CD4-positive, alpha-beta T cell treated with Interferon gamma for 1 hour (primary cell): ENCODE data around the gene PIP5K1C.

ENCODE experiments used
- DNase-seq: peaks from one replicate; pipeline ENCODE4 v3.0.0-alpha.2; 2020

PIP5K1C gene

GRCh38 chr19:3607303-3608078 lies 92.8 kb downstream of the PIP5K1C start:
- no peak for DNase-seq

- DNase-seq = peak; percentile 59
Measured at GRCh38 chr19:3606690-3607289, 93.5 kb downstream of the PIP5K1C start, which contains the start of gene TBXA2R. TBXA2R (minus strand) TSS chr19:3606875; CDS start chr19:3600634, 6,241 bp downstream.

- no peak for DNase-seq
Measured at GRCh38 chr19:3606174-3606689, 94.0 kb downstream of the PIP5K1C start.

- DNase-seq = no peak
Measured at GRCh38 chr19:3605770-3606169, 94.5 kb downstream of the PIP5K1C start.

- no peak for DNase-seq
Measured at GRCh38 chr19:3605361-3605760, 94.9 kb downstream of the PIP5K1C start.

- peak; percentile 27 for DNase-seq
Measured at GRCh38 chr19:3604987-3605343, 95.3 kb downstream of the PIP5K1C start.

GRCh38 chr19:3604227-3604986 lies 95.9 kb downstream of the PIP5K1C start:
- DNase-seq = no peak

- no peak for DNase-seq
Measured at GRCh38 chr19:3603121-3603811, 97.0 kb downstream of the PIP5K1C start.

GRCh38 chr19:3601021-3601420 lies 99.2 kb downstream of the PIP5K1C start:
- DNase-seq = no peak

- no peak for DNase-seq
Measured at GRCh38 chr19:3599776-3600187, 100.5 kb downstream of the PIP5K1C start.

GRCh38 chr19:3595521-3596061 lies 104.7 kb downstream of the PIP5K1C start:
- DNase-seq = no peak

- DNase-seq = no peak
Measured at GRCh38 chr19:3593156-3593555, 107.1 kb downstream of the PIP5K1C start.

GRCh38 chr19:3591876-3592613 lies 108.2 kb downstream of the PIP5K1C start:
- DNase-seq = no peak

- DNase-seq = no peak
Measured at GRCh38 chr19:3590991-3591659, 109.1 kb downstream of the PIP5K1C start.

- no peak for DNase-seq
Measured at GRCh38 chr19:3589949-3590348, 110.3 kb downstream of the PIP5K1C start.

GRCh38 chr19:3589439-3589838 lies 110.8 kb downstream of the PIP5K1C start:
- DNase-seq = no peak

- no peak for DNase-seq
Measured at GRCh38 chr19:3586707-3587346, 113.4 kb downstream of the PIP5K1C start.

GRCh38 chr19:3586127-3586626 lies 114.1 kb downstream of the PIP5K1C start:
- DNase-seq = peak; percentile 22

- DNase-seq = no peak
Measured at GRCh38 chr19:3585301-3586126, 114.8 kb downstream of the PIP5K1C start, which contains the start of gene GIPC3. GIPC3 (plus strand) TSS chr19:3585478; CDS start chr19:3585598, 120 bp downstream.
